Lower leg skin (tissue), 4 donors: ENCODE data around the gene AHCY. TPM values are rescaled to one million over a fixed set of nuclear protein-coding genes. Genes with fewer than 3 reads are reported as not detected.

Experiments used
- DNase-seq, 2 donors: peaks; one replicate each; pipeline ENCODE4 v3.0.0-alpha.2; 2019; ENCODE audit warnings: low spot score in 2 of 2
- H3K4me3 ChIP-seq: fragments of 200-600 bp; sonication (generic); 2 replicates; pipeline ENCODE4 v1.5.1; 2017; ENCODE audit warnings: mild to moderate bottlenecking, low read depth; ENCODE audit not compliant: poor library complexity, severe bottlenecking
- CTCF ChIP-seq, 3 donors: fragments of 450-650 bp; IDR thresholded peaks; one replicate each; pipeline ENCODE4 v1.5.1; 2016; ENCODE audit warnings: antibody characterized with exemption in 3 of 3, mild to moderate bottlenecking in 3 of 3, moderate library complexity in 2 of 3
- POLR2A ChIP-seq, 2 donors: fragments of 450-650 bp; IDR thresholded peaks; one replicate each; pipeline ENCODE4 v1.6.1; 2016 to 2017; ENCODE audit warnings: antibody characterized with exemption in 2 of 2, mild to moderate bottlenecking in 1 of 2, moderate library complexity in 1 of 2
- WGBS, 2 donors: methylation state at CpG; one replicate each; pipeline ENCODE4 v1.1.5; 2018; 5-methylcytosine and 5-hydroxymethylcytosine counted together
- intact Hi-C: fragments of 100-400 bp; cut with DNase I; formaldehyde crosslinking; loops from one replicate; pipeline ENCODE4 v1.15.0; 2023; ENCODE audit warnings: low total_unique reads
- total RNA-seq, 4 donors: library from RNA; depleted of rRNA; stranded (reverse); fragments of >200 nt; gene quantifications; one replicate each; pipeline ENCODE4 v1.1.0, GENCODE V29; 2016

Gene AHCY
- total RNA-seq, 4 donors from 2014 or later = 42.2 to 83.3 (median 56.0) TPM

GRCh38 chr20:34283844-34284243 is 19.3 kb downstream of the AHCY start:
- intact Hi-C loops = no loop called here
- 92 to 95% methylated on average over 1 of the region's 1 CpG for WGBS, 2 donors
- DNase-seq = no peak
- H3K4me3 ChIP-seq = no peak overlapping the region
- TF ChIP-seq POLR2A (IDR thresholded peaks at IDR 0.05) (no peak), CTCF (IDR thresholded peaks at IDR 0.05) (no peak)

DNA sequence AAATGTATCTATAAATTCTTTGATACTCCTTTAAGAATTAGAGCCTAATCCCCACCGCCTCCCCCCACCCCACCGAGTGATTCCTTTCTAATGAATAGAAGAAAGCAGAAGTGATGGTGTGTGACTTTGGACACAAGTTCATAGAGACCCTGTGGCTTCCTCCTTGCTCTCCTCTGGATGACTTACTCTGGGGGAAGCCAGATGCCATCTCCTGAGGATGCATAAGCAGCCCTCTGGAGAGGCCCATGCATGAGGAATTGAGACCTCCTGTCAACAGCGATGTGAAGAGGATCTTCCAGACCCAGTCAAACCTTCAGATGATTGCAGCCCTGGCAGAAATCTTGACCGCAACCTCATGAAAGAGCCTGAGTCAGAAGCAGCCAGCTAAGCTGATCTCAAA is 21.1 kb downstream of the AHCY start:
- no peak for DNase-seq
- intact Hi-C loops = no loop called here
- WGBS, 2 donors = 86 to 91% methylated on average over 4 of the region's 4 CpGs
- no peak overlapping the region for H3K4me3 ChIP-seq
- no peak for TF ChIP-seq POLR2A (IDR thresholded peaks at IDR 0.05)
- TF ChIP-seq CTCF (IDR thresholded peaks at IDR 0.05) = no peak

DNA sequence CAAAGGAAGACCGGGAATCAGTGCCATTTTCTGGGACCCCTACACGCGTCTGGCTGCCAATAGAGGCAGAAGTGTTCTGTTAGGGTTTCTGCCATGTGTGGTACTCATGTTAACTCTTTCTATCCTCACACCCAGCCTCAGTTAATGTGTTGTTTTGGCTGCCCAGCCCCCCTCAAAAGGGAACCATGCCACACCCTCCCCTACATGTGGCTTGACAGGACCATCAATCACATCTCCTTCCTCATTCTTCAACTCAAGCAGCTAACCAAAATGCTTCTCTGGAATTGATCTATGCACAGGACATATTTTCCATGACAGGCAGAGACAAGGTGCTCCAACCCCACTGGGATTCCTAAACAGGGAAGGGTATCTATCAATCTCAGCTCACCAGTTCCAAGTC is 22.0 kb downstream of the AHCY start:
- no peak for DNase-seq
- WGBS, 2 donors = 85 to 91% methylated on average over 3 of the region's 3 CpGs
- H3K4me3 ChIP-seq = no peak overlapping the region
- intact Hi-C loops = no loop called here
- TF ChIP-seq POLR2A (IDR thresholded peaks at IDR 0.05) (no peak), CTCF (IDR thresholded peaks at IDR 0.05) (no peak)

- H3K4me3 ChIP-seq = no peak overlapping the region
- TF ChIP-seq POLR2A (IDR thresholded peaks at IDR 0.05) (no peak), CTCF (IDR thresholded peaks at IDR 0.05) (no peak)
- no peak for DNase-seq
- intact Hi-C loops = no loop called here
- 97 to 99% methylated on average over 7 of the region's 7 CpGs for WGBS, 2 donors
These were observed 28.5 kb downstream of the AHCY start for GRCh38 chr20:34274694-34275093.

DNA sequence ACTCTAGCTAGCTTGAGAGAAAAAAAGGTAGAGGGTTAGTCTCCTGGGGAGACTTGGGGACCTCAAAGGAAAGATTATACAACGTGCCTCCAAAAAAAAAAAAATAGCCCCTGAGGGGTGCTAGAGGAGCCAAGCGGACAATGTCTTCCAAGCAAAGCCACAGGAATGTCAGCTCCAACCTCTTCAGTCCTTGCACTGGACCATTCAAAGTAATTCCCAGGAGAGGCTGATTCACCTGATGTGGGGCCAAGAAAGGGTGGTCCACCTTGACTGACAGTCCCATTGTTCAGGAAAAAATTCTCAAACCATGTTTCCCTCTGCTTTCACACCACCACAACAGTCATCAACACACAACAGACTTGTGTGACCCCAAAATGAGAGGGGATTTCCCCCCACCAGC is 31.2 kb downstream of the AHCY start:
- 69% methylated on average over 2 of the region's 2 CpGs for WGBS, 2 donors

More for the DNA sequence above, 31.2 kb downstream of the AHCY start:
- no peak overlapping the region for H3K4me3 ChIP-seq
- TF ChIP-seq POLR2A (IDR thresholded peaks at IDR 0.05) (no peak), CTCF (IDR thresholded peaks at IDR 0.05) (no peak)
- DNase-seq = peak in 1 of 2 donors; percentile 44
- intact Hi-C loops = no loop called here
